ENCODE data around the gene UBE2Q2.

Gene UBE2Q2

GRCh38 chr15:75828429-75828828 lies 14.8 kb upstream of the UBE2Q2 start:
- no peak for DNase-seq (ENCODE audit: extremely low spot score)
- POLR2A ChIA-PET, result no interaction called here
- CTCF ChIA-PET, result no interaction called here
- TF ChIP-seq CTCF (IDR thresholded peaks at IDR 0.05; ENCODE audit: control extremely low read depth, extremely low read depth, low read depth, missing control alignments), result no peak

- no peak for DNase-seq (ENCODE audit: extremely low spot score)
- no peak for TF ChIP-seq CTCF (IDR thresholded peaks at IDR 0.05; ENCODE audit: control extremely low read depth, extremely low read depth, low read depth, missing control alignments)
- POLR2A ChIA-PET, result no interaction called here
- CTCF ChIA-PET, result interaction anchor here (1.2 to 2.9 kb wide), 3 partner anchors 10 to 12 kb away, joined by 3 to 14 read pairs (median 6); partner anchors contain the start of gene UBE2Q2
These were observed 12.1 kb upstream of the UBE2Q2 start for GRCh38 chr15:75830910-75831805.

- ChIA-PET POLR2A (no interaction called here), CTCF (interaction anchor here (1.2 to 2.9 kb wide), 3 partner anchors 10 to 13 kb away, joined by 3 to 14 read pairs (median 6); partner anchors contain the start of gene UBE2Q2)
- no peak for TF ChIP-seq CTCF (IDR thresholded peaks at IDR 0.05; ENCODE audit: control extremely low read depth, extremely low read depth, low read depth, missing control alignments)
- no peak for DNase-seq (ENCODE audit: extremely low spot score)
These were observed 11.5 kb upstream of the UBE2Q2 start for GRCh38 chr15:75831806-75832102.

- ChIA-PET POLR2A (no interaction called here), CTCF (interaction anchor here (1.2 to 2.9 kb wide), 3 partner anchors 9 to 13 kb away, joined by 3 to 14 read pairs (median 6); partner anchors contain the start of gene UBE2Q2)
- no peak for TF ChIP-seq CTCF (IDR thresholded peaks at IDR 0.05; ENCODE audit: control extremely low read depth, extremely low read depth, low read depth, missing control alignments)
- DNase-seq (ENCODE audit: extremely low spot score), result no peak
These were observed 11.1 kb upstream of the UBE2Q2 start for GRCh38 chr15:75832114-75832513.

GRCh38 chr15:75834021-75834420 lies 9.2 kb upstream of the UBE2Q2 start:
- ChIA-PET CTCF (interaction anchor here (1.1 to 1.2 kb wide), 2 partner anchors 14 to 33 kb away, joined by 3 read pairs; no protein-coding TSS in a partner anchor), POLR2A (no interaction called here)
- TF ChIP-seq CTCF (IDR thresholded peaks at IDR 0.05; ENCODE audit: control extremely low read depth, extremely low read depth, low read depth, missing control alignments), result no peak
- DNase-seq (ENCODE audit: extremely low spot score), result no peak

- CTCF ChIA-PET, result interaction anchor here (1.0 to 1.3 kb wide), 3 partner anchors 10 to 26 kb away, joined by 3 read pairs; no protein-coding TSS in a partner anchor
- TF ChIP-seq CTCF (IDR thresholded peaks at IDR 0.05; ENCODE audit: control extremely low read depth, extremely low read depth, low read depth, missing control alignments), result no peak
- no peak for DNase-seq (ENCODE audit: extremely low spot score)
- POLR2A ChIA-PET, result no interaction called here
These were observed 7.0 kb upstream of the UBE2Q2 start for GRCh38 chr15:75835990-75836958.
